SU-DHL-6 (cell line): ENCODE measurements around the gene UQCR10.

Experiments used
- H2AFZ ChIP-seq: fragments of 200-600 bp; sonication (generic); 2 replicates; pipeline ENCODE4 v1.6.1; 2014; ENCODE audit warnings: low read depth, mild to moderate bottlenecking, moderate library complexity, mixed read lengths, antibody characterized with exemption, low read length; ENCODE audit not compliant: severe bottlenecking
- H3F3A ChIP-seq: fragments of 200-600 bp; shearing (Covaris generic); 2 replicates; pipeline ENCODE4 v1.6.0; 2016; ENCODE audit warnings: antibody characterized with exemption, mild to moderate bottlenecking; ENCODE audit not compliant: insufficient read depth
- H3K27ac ChIP-seq: fragments of 200-600 bp; sonication (generic); 2 replicates; pipeline ENCODE4 v1.5.1; 2016; ENCODE audit warnings: low read depth, mild to moderate bottlenecking, low read length, moderate library complexity, mixed read lengths
- H3K27me3 ChIP-seq: fragments of 200-600 bp; sonication (generic), shearing (Covaris generic); 2 replicates; pipeline ENCODE4 v1.6.0; 2014; ENCODE audit warnings: mild to moderate bottlenecking, low read length
- H3K36me3 ChIP-seq: fragments of 200-600 bp; sonication (generic); 2 replicates; pipeline ENCODE4 v1.6.1; 2014; ENCODE audit warnings: mild to moderate bottlenecking, low read length, mixed read lengths
- H3K4me2 ChIP-seq: fragments of 300-600, 200-600 bp; shearing (Covaris generic), sonication (generic); 2 replicates; pipeline ENCODE4 v1.6.0; 2014; ENCODE audit warnings: low read length, low read depth, mild to moderate bottlenecking; ENCODE audit not compliant: poor library complexity, severe bottlenecking
- H3K4me3 ChIP-seq: fragments of 200-600 bp; sonication (generic); 2 replicates; pipeline ENCODE4 v1.5.1; 2014; ENCODE audit warnings: antibody characterized with exemption, low read length, mild to moderate bottlenecking, mixed read lengths; ENCODE audit not compliant: insufficient read depth, poor library complexity, severe bottlenecking
- H3K79me2 ChIP-seq: fragments of 200-600 bp; sonication (generic); 2 replicates; pipeline ENCODE4 v1.6.1; 2014; ENCODE audit warnings: mild to moderate bottlenecking, low read length, moderate library complexity; ENCODE audit not compliant: insufficient read depth
- H3K9ac ChIP-seq: fragments of 200-600 bp; sonication (generic); 2 replicates; pipeline ENCODE4 v1.7.0; 2014; ENCODE audit warnings: mild to moderate bottlenecking, low read length
- H3K9me2 ChIP-seq: fragments of 200-600 bp; sonication (generic); replicated peaks from 2 replicates; pipeline ENCODE4 v1.6.1; 2014; ENCODE audit warnings: low read length; ENCODE audit not compliant: insufficient read depth
- H3K9me3 ChIP-seq: fragments of 200-600 bp; sonication (generic); 2 replicates; pipeline ENCODE4 v1.6.1; 2014; ENCODE audit warnings: low read length, mixed read lengths; ENCODE audit not compliant: insufficient read depth
- H4K20me1 ChIP-seq: fragments of 200-600 bp; sonication (generic); 2 replicates; pipeline ENCODE4 v1.6.1; 2014; ENCODE audit warnings: low read depth, mild to moderate bottlenecking, antibody characterized with exemption, low read length, moderate library complexity, mixed read lengths
- CTCF ChIP-seq: fragments of 200-600 bp; sonication (generic); IDR thresholded peaks from one replicate; pipeline ENCODE4 v1.5.1; 2017; ENCODE audit warnings: antibody characterized with exemption, mild to moderate bottlenecking, low read length, moderate library complexity; ENCODE audit not compliant: insufficient read depth, poor library complexity, severe bottlenecking
- EZH2phosphoT487 ChIP-seq: fragments of 200-600 bp; sonication (generic), shearing (Covaris generic); conservative IDR thresholded peaks from 2 replicates; pipeline ENCODE4 v1.6.1; 2018; ENCODE audit warnings: mild to moderate bottlenecking, antibody characterized with exemption, low read length, moderate library complexity, mixed read lengths

Gene UQCR10

GRCh38 chr22:29719899-29720645, 47.1 kb upstream of the UQCR10 start, which contains the start of gene CABP7:
Gene CABP7, plus strand, starts transcription at chr22:29720003. Its CDS starts 422 bp downstream, at chr22:29720425.
- Histone ChIP-seq H3F3A (no peaks in the 10 kb centered on the region), H2AFZ (no peak within 1 kb of the TSS), H3K9me2 (no peaks in the 10 kb centered on the region), H3K36me3 (no peaks in the 10 kb centered on the region), H3K79me2 (no peaks in the 10 kb centered on the region), H3K27me3 (no peaks in the 10 kb centered on the region), H4K20me1 (no peaks in the 10 kb centered on the region), H3K4me2 (no peak within 1 kb of the TSS), H3K4me3 (no peak within 1 kb of the TSS), H3K9ac (no peak within 1 kb of the TSS), H3K9me3 (no peaks in the 10 kb centered on the region), H3K27ac (no peak within 1 kb of the TSS)
- TF ChIP-seq EZH2phosphoT487: no peak
- no peak for TF ChIP-seq CTCF

- H3K9me3 ChIP-seq: no peaks in the 10 kb centered on the region
- TF ChIP-seq CTCF (no peak), EZH2phosphoT487 (no peak)
- H3K4me2 ChIP-seq: no peak overlapping the region
These were observed 46.3 kb upstream of the UQCR10 start for GRCh38 chr22:29720811-29721323.

GRCh38 chr22:29722151-29722550, 45.0 kb upstream of the UQCR10 start:
- no peaks in the 10 kb centered on the region for H3K79me2 ChIP-seq
- H3K27me3 ChIP-seq: no peaks in the 10 kb centered on the region
- H4K20me1 ChIP-seq: no peaks in the 10 kb centered on the region
- no peak overlapping the region for H2AFZ ChIP-seq
- no peak overlapping the region for H3K4me2 ChIP-seq
- no peak overlapping the region for H3K4me3 ChIP-seq
- TF ChIP-seq CTCF (no peak), EZH2phosphoT487 (no peak)
- H3K27ac ChIP-seq: no peak overlapping the region
- no peaks in the 10 kb centered on the region for H3K36me3 ChIP-seq
- H3K9ac ChIP-seq: no peak overlapping the region
- H3K9me2 ChIP-seq: no peaks in the 10 kb centered on the region
- no peaks in the 10 kb centered on the region for H3K9me3 ChIP-seq
- H3F3A ChIP-seq: no peaks in the 10 kb centered on the region

More at GRCh38 chr22:29720811-29721323, 46.3 kb upstream of the UQCR10 start:
- Histone ChIP-seq H3K36me3 (no peaks in the 10 kb centered on the region), H3K9ac (no peak overlapping the region), H3K27me3 (no peaks in the 10 kb centered on the region), H3K4me3 (no peak overlapping the region), H3F3A (no peaks in the 10 kb centered on the region), H4K20me1 (no peaks in the 10 kb centered on the region), H2AFZ (no peak overlapping the region), H3K9me2 (no peaks in the 10 kb centered on the region), H3K27ac (no peak overlapping the region), H3K79me2 (no peaks in the 10 kb centered on the region)
